OCI-LY3 (cell line): ENCODE results near the gene NAT9.

Experiments used
- H2AFZ ChIP-seq: fragments of 200-600, 300-600 bp; shearing (Covaris generic); 2 replicates; pipeline ENCODE4 v1.6.0; 2014; ENCODE audit warnings: antibody characterized with exemption, low read depth, low read length
- H3K27ac ChIP-seq: fragments of 200-600, 300-600 bp; sonication (generic); 2 replicates; pipeline ENCODE4 v1.5.1; 2014; ENCODE audit warnings: mild to moderate bottlenecking, low read length, moderate library complexity, mixed read lengths
- H3K27me3 ChIP-seq: fragments of 200-600, 300-600 bp; sonication (generic); 2 replicates; pipeline ENCODE4 v1.6.1; 2014; ENCODE audit warnings: low read depth, low read length, mixed read lengths
- H3K36me3 ChIP-seq: fragments of 200-600, 300-600 bp; sonication (generic); replicated peaks from 2 replicates; pipeline ENCODE3; 2014; ENCODE audit warnings: low read depth, low read length, mixed read lengths
- H3K4me1 ChIP-seq: fragments of 300-600, 200-600 bp; sonication (generic); 2 replicates; pipeline ENCODE4 v1.6.1; 2014; ENCODE audit warnings: low read length, mixed read lengths
- H3K4me2 ChIP-seq: fragments of 200-600, 300-600 bp; sonication (generic); 2 replicates; pipeline ENCODE4 v1.6.1; 2014; ENCODE audit warnings: low read length, mixed read lengths
- H3K4me3 ChIP-seq: fragments of 300-600, 200-600 bp; sonication (generic); 2 replicates; pipeline ENCODE4 v1.5.1; 2014; ENCODE audit warnings: antibody characterized with exemption, mild to moderate bottlenecking, low read length, moderate library complexity
- H3K79me2 ChIP-seq: fragments of 300-600, 200-600 bp; shearing (Covaris generic); 2 replicates; pipeline ENCODE4 v1.6.1; 2014; ENCODE audit warnings: mild to moderate bottlenecking, low read length, mixed read lengths
- H3K9ac ChIP-seq: fragments of 300-600, 200-600 bp; shearing (Covaris generic); 2 replicates; pipeline ENCODE4 v1.6.0; 2014; ENCODE audit warnings: mild to moderate bottlenecking, low read length, moderate library complexity
- H3K9me3 ChIP-seq: fragments of 200-600, 300-600 bp; shearing (Covaris generic); 2 replicates; pipeline ENCODE4 v1.6.1; 2014; ENCODE audit warnings: low read length, mixed read lengths; ENCODE audit not compliant: insufficient read depth
- H4K20me1 ChIP-seq: fragments of 200-600, 300-600 bp; sonication (generic); 2 replicates; pipeline ENCODE4 v1.6.1; 2016; ENCODE audit warnings: low read length, mixed read lengths; ENCODE audit not compliant: insufficient read depth
- EZH2phosphoT487 ChIP-seq: fragments of 200-600 bp; shearing (Covaris generic); IDR thresholded peaks from 2 replicates; pipeline ENCODE4 v1.6.1; 2018; ENCODE audit warnings: antibody characterized with exemption, mixed run types, low read depth
- TF ChIP-seq, protein P1 (sequence below): fragments of 200-600, 300-600 bp; sonication (generic); IDR thresholded peaks from 2 replicates; pipeline ENCODE4 v1.5.1; 2014; ENCODE audit warnings: antibody characterized with exemption, low read length, low read depth

Gene NAT9

GRCh38 chr17:74748529-74749278, 27.4 kb downstream of the NAT9 start, which contains the start of gene NHERF1:
TSS of gene NHERF1 (plus strand) at chr17:74748628. CDS start at chr17:74748847, 219 bp downstream.
- H3K4me1 ChIP-seq = peaks cover 13% of the 10 kb centered on the region
- no peak for TF ChIP-seq EZH2phosphoT487
- TF ChIP-seq, protein P1, sequence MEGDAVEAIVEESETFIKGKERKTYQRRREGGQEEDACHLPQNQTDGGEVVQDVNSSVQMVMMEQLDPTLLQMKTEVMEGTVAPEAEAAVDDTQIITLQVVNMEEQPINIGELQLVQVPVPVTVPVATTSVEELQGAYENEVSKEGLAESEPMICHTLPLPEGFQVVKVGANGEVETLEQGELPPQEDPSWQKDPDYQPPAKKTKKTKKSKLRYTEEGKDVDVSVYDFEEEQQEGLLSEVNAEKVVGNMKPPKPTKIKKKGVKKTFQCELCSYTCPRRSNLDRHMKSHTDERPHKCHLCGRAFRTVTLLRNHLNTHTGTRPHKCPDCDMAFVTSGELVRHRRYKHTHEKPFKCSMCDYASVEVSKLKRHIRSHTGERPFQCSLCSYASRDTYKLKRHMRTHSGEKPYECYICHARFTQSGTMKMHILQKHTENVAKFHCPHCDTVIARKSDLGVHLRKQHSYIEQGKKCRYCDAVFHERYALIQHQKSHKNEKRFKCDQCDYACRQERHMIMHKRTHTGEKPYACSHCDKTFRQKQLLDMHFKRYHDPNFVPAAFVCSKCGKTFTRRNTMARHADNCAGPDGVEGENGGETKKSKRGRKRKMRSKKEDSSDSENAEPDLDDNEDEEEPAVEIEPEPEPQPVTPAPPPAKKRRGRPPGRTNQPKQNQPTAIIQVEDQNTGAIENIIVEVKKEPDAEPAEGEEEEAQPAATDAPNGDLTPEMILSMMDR = 0 out of 2 replicates have a peak, but pooled peaks have one; percentile 13
- H3K9ac ChIP-seq = peak within 1 kb of the TSS; percentile 92
- peaks cover 8% of the 10 kb centered on the region; the same call in 1 of the 2 replicates for H4K20me1 ChIP-seq
- peak within 1 kb of the TSS; percentile 25; the same call in 1 of the 2 replicates for H3K27ac ChIP-seq
- no peaks in the 10 kb centered on the region for H3K9me3 ChIP-seq
- no peaks in the 10 kb centered on the region for H3K36me3 ChIP-seq
- H3K4me2 ChIP-seq = peak within 1 kb of the TSS; percentile 87
- no peak within 1 kb of the TSS for H2AFZ ChIP-seq
- peak within 1 kb of the TSS; percentile 94 for H3K4me3 ChIP-seq
- H3K79me2 ChIP-seq = peaks cover 28% of the 10 kb centered on the region
- peaks cover 3% of the 10 kb centered on the region; the same call in 1 of the 2 replicates for H3K27me3 ChIP-seq

DNA sequence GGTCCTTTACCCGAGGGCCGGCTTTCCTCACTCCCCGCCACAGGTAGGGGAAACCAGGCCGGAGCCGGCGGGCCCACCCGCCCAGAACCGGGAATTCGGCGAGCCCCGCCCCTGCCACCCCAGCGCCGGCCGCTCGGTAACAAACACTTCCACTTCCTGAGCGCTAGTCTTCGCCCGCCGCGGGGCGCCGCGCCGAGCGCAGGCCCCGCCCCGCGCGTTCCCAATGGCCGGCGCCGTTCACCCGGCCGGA, 27.9 kb downstream of the NAT9 start:
- no peaks in the 10 kb centered on the region for H3K36me3 ChIP-seq
- peaks cover 13% of the 10 kb centered on the region for H3K4me1 ChIP-seq
- peaks cover 8% of the 10 kb centered on the region; the same call in 1 of the 2 replicates for H4K20me1 ChIP-seq
- H3K9ac ChIP-seq = peak overlapping the region; percentile 54
- H3K4me2 ChIP-seq = peak overlapping the region; percentile 60
- peaks cover 28% of the 10 kb centered on the region for H3K79me2 ChIP-seq
- H2AFZ ChIP-seq = no peak overlapping the region
- H3K27me3 ChIP-seq = peaks cover 8% of the 10 kb centered on the region; the same call in 1 of the 2 replicates
- H3K4me3 ChIP-seq = peak overlapping the region; percentile 75
- H3K27ac ChIP-seq = no peak overlapping the region
- TF ChIP-seq, protein P1 = no peak
- no peak for TF ChIP-seq EZH2phosphoT487
- no peaks in the 10 kb centered on the region for H3K9me3 ChIP-seq

DNA sequence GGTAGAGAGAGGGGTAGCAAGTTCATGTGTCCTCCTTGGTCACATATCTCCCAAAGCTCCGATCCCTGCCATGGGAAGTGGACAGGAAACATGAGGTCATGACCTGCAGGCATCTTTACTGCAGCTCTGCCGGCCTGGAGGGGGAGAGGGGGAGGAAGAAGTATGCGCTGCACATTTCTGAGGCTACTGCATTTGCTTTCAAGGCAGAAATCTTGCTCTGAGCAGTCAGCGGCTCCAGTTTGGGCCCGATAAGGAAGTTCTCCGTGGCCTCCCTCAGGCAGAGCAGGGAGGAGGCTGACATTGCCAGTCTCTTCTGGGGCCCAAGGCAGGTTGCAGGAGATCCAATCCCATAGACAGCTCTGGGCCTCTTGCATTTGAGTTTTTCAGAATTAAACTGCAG, 29.2 kb downstream of the NAT9 start:
- Histone ChIP-seq H3K27me3 (peaks cover 10% of the 10 kb centered on the region; the same call in 1 of the 2 replicates), H3K79me2 (peaks cover 27% of the 10 kb centered on the region), H3K9me3 (no peaks in the 10 kb centered on the region), H4K20me1 (peaks cover 4% of the 10 kb centered on the region; the same call in 1 of the 2 replicates), H3K9ac (no peak overlapping the region), H2AFZ (no peak overlapping the region), H3K4me3 (no peak overlapping the region), H3K4me1 (peaks cover 13% of the 10 kb centered on the region), H3K4me2 (no peak overlapping the region), H3K27ac (no peak overlapping the region), H3K36me3 (no peaks in the 10 kb centered on the region)
- no peak for TF ChIP-seq EZH2phosphoT487
- TF ChIP-seq, protein P1 = no peak

- Histone ChIP-seq H2AFZ (no peak overlapping the region), H3K79me2 (peaks cover 22% of the 10 kb centered on the region), H3K4me2 (no peak overlapping the region), H3K36me3 (no peaks in the 10 kb centered on the region), H3K27me3 (peaks cover 10% of the 10 kb centered on the region; the same call in 1 of the 2 replicates), H3K27ac (no peak overlapping the region), H3K9me3 (no peaks in the 10 kb centered on the region), H3K4me1 (peaks cover 13% of the 10 kb centered on the region), H4K20me1 (peaks cover 4% of the 10 kb centered on the region; the same call in 1 of the 2 replicates), H3K4me3 (no peak overlapping the region), H3K9ac (no peak overlapping the region)
- no peak for TF ChIP-seq EZH2phosphoT487
- TF ChIP-seq, protein P1 = no peak
Measured at GRCh38 chr17:74746376-74746775, 29.8 kb downstream of the NAT9 start.
